Mesothelial cell of epicardium (in vitro differentiated cells): ENCODE data around the gene HSDL1. TPM values are rescaled to one million over a fixed set of nuclear protein-coding genes. Genes with fewer than 3 reads are reported as not detected.

Source experiments
- DNase-seq, 2 experiments: peaks; one replicate each; pipeline ENCODE4 v3.0.0; 2021; ENCODE audit warnings: low spot score in 2 of 2; ENCODE audit not compliant: unreplicated experiment in 2 of 2
- H3K27ac Mint-ChIP-seq: 2 replicates; pipeline ENCODE4 v1.8.0; 2021; ENCODE audit warnings: mixed read lengths
- H3K27me3 Mint-ChIP-seq: 2 replicates; pipeline ENCODE4 v1.8.0; 2021; ENCODE audit warnings: low read depth, mixed read lengths
- H3K36me3 Mint-ChIP-seq: 2 replicates; pipeline ENCODE4 v1.8.0; 2021; ENCODE audit warnings: mixed read lengths
- H3K4me1 Mint-ChIP-seq: 2 replicates; pipeline ENCODE4 v1.8.0; 2021; ENCODE audit warnings: mixed read lengths
- H3K4me3 Mint-ChIP-seq: 2 replicates; pipeline ENCODE4 v1.8.0; 2021; ENCODE audit warnings: mild to moderate bottlenecking, moderate library complexity, mixed read lengths
- H3K9me3 Mint-ChIP-seq: 2 replicates; pipeline ENCODE4 v1.8.0; 2021; ENCODE audit warnings: mixed read lengths
- total RNA-seq: library from RNA; stranded (reverse); gene quantifications from 3 replicates; pipeline ENCODE4 v1.2.1, GENCODE V29; 2021
- TF ChIP-seq, protein P1 (sequence below): fragments of 200-600 bp; sonication (generic); IDR thresholded peaks from one replicate; pipeline ENCODE4 v1.5.0; 2021; ENCODE audit warnings: antibody characterized with exemption; ENCODE audit not compliant: unreplicated experiment

HSDL1 gene
- total RNA-seq, 1 donor from 2014 or later: 47.6 TPM

DNA sequence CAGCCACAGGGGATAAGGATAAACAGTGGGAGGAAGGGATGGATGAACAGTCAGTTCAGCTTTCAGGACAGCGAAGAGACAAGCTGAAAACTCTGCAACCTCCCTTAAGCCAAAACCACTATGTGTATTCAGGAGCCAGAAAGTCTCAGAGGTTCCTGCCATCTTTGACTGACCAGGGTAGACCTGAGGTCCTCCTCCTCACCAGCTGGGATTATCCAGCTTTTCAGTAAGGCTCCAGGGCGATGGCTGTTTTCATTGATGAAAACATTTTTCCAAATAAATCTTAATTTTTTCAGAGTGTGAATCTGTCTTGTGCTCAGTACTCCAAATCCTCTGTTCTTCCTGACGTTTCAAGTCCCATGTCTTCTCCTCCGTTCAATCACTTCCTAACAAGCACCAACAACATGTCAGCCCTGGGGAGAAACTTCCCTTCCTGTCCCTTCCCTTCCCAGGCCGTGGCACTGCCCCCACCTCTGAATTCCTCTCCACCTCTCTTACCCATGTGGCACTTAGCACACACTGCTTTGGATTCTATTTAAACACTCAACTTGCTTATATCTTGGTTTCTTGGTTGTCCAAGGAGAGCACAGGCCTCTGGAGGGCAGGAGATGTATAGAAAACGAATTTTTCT is 5.2 kb downstream of the HSDL1 start:
- H3K27ac Mint-ChIP-seq: peak overlapping the region; percentile 92
- H3K4me3 Mint-ChIP-seq: no peak overlapping the region
- peaks cover 13% of the 10 kb centered on the region for H3K36me3 Mint-ChIP-seq
- TF ChIP-seq, protein P1, sequence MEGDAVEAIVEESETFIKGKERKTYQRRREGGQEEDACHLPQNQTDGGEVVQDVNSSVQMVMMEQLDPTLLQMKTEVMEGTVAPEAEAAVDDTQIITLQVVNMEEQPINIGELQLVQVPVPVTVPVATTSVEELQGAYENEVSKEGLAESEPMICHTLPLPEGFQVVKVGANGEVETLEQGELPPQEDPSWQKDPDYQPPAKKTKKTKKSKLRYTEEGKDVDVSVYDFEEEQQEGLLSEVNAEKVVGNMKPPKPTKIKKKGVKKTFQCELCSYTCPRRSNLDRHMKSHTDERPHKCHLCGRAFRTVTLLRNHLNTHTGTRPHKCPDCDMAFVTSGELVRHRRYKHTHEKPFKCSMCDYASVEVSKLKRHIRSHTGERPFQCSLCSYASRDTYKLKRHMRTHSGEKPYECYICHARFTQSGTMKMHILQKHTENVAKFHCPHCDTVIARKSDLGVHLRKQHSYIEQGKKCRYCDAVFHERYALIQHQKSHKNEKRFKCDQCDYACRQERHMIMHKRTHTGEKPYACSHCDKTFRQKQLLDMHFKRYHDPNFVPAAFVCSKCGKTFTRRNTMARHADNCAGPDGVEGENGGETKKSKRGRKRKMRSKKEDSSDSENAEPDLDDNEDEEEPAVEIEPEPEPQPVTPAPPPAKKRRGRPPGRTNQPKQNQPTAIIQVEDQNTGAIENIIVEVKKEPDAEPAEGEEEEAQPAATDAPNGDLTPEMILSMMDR: no peak
- DNase-seq: no peak
- H3K9me3 Mint-ChIP-seq: peaks cover 6% of the 10 kb centered on the region
- no peaks in the 10 kb centered on the region for H3K27me3 Mint-ChIP-seq
- peaks cover 35% of the 10 kb centered on the region for H3K4me1 Mint-ChIP-seq

DNA sequence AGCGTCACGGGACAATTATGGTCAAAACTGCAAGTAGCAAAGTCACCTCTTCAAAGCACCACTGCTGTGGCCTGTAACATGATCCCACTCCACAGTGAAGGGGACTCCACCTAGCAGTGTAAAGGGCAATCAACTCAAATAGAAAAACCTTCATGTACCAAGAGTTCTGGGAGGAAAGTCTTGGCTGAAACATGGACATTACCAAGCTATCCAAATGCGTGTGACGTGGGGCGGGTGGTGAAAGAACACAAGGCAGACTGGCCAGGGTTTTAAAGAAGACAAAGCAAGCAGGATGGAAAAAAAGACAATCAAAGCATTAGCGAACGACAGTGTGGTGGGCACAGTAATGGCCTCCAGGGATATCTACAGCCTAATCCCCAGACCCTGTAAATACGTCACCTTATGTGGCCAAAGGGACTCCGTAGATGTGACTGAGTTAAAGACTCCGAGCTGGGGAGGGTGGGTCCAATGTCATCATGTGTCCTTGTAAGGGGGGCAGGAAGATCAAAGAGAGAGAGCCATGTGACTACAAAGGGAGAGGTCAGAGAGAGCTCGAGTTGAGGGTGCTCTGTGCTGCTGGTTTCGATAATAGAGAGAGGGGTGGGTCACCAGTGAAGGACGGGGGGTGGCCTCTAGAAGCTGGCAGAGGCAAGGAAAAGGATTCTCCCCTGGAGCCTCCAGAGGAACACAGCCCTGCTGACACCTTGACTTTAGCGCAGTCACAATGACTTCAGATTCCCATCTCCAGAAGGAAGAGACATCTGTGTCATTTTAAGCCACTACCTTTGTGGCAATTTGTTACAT is 6.0 kb downstream of the HSDL1 start:
- Mint-ChIP-seq H3K4me3 (peak overlapping the region; percentile 16), H3K27me3 (no peaks in the 10 kb centered on the region), H3K27ac (peak overlapping the region; percentile 92), H3K4me1 (peaks cover 31% of the 10 kb centered on the region), H3K36me3 (peaks cover 13% of the 10 kb centered on the region), H3K9me3 (peaks cover 6% of the 10 kb centered on the region)
- no peak for DNase-seq
- TF ChIP-seq, protein P1: no peak

DNA sequence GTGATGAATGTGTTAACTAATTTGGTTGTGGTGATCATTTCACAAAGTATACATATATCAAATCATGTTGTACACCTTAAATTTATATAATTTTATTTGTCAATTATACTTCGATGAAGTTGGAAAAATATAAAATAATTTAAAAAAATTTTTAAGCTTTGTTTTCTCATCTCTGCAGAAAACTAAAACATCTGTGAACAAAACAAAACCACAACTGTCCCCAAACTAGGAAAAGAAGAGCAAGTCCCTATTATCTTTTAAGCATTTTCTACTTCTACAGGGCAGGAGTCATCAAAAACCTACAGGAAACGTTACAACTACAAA is 6.5 kb downstream of the HSDL1 start:
- Mint-ChIP-seq H3K4me1 (peaks cover 29% of the 10 kb centered on the region), H3K4me3 (no peak overlapping the region), H3K36me3 (peaks cover 13% of the 10 kb centered on the region), H3K27ac (peak overlapping the region; percentile 92), H3K9me3 (peaks cover 6% of the 10 kb centered on the region), H3K27me3 (no peaks in the 10 kb centered on the region)
- no peak for DNase-seq
- TF ChIP-seq, protein P1: no peak

DNA sequence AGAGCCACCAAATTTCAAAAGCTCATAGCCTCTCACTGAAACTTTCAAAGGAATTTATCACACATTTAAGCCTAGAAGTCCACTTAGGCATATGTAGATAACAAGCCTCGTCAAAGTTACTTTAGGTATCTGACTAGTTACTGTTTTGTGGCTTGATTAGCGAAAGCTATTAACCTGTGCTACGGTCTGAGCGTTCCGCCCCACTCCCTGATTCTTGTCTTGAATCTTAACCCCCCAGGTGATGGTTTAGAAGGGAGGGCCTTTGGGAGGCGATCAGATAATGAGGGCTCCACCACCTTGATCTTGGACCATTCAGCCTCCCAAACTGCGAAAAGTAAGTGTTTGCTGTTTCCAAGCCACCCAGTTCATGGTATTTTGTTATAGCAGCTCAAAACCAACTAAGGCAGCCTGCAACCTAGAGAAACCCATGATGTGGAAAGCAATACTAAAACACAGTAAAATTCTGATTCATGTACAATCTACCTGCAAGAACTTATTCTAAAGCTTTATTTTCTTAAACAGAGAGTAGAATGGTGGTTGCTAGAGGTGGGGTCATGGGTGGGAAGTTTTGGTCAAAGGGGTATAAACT is 7.1 kb downstream of the HSDL1 start:
- Mint-ChIP-seq H3K9me3 (peaks cover 3% of the 10 kb centered on the region), H3K27me3 (no peaks in the 10 kb centered on the region), H3K4me3 (no peak overlapping the region), H3K36me3 (peaks cover 9% of the 10 kb centered on the region), H3K27ac (peak overlapping the region; percentile 25), H3K4me1 (peaks cover 31% of the 10 kb centered on the region)
- DNase-seq: no peak
- TF ChIP-seq, protein P1: no peak

DNA sequence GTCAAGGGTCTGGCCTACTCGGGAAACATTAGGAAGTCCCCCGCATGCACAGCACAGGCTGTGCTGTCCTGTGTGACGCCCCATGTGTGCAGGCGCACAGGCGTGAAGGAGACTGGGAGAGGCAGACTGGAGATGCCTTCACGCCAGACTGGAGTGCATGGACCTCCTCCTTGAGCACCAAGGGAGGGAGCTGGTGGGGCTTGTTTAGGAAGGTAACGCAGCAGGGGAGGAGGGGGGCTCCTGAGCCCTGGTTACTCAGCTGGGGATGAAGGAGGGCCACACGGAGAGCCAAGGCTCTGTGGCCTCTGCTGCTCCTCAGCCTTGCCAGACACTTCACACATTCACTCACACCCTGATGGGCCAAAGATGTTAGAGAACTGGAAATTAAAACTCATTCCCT is 7.7 kb downstream of the HSDL1 start:
- H3K4me3 Mint-ChIP-seq: no peak overlapping the region
- no peaks in the 10 kb centered on the region for H3K9me3 Mint-ChIP-seq
- H3K4me1 Mint-ChIP-seq: peaks cover 31% of the 10 kb centered on the region
- no peaks in the 10 kb centered on the region for H3K27me3 Mint-ChIP-seq
- TF ChIP-seq, protein P1: no peak
- no peak for DNase-seq
- peaks cover 8% of the 10 kb centered on the region for H3K36me3 Mint-ChIP-seq
- no peak overlapping the region for H3K27ac Mint-ChIP-seq
